GM12864 (cell line): Measurements from ENCODE around the gene PER1.
A peak's percentile ranks its signal among the peaks of the same experiment; 100 is the strongest.

Experiments used
- DNase-seq: peaks from one replicate; pipeline ENCODE4 v3.0.0-alpha.2; 2011; ENCODE audit warnings: low read depth
- H3K4me3 ChIP-seq: 2 replicates; pipeline ENCODE4 v1.5.1; 2011; ENCODE audit warnings: mild to moderate bottlenecking, low read depth, low read length, control low read depth
- TF ChIP-seq, protein P1 (sequence below): IDR thresholded peaks from 2 replicates; pipeline ENCODE4 v1.5.1; 2011; ENCODE audit warnings: low read depth, mild to moderate bottlenecking, moderate library complexity, low read length, control low read depth, inconsistent platforms; ENCODE audit errors: missing control alignments

The PER1 gene

DNA sequence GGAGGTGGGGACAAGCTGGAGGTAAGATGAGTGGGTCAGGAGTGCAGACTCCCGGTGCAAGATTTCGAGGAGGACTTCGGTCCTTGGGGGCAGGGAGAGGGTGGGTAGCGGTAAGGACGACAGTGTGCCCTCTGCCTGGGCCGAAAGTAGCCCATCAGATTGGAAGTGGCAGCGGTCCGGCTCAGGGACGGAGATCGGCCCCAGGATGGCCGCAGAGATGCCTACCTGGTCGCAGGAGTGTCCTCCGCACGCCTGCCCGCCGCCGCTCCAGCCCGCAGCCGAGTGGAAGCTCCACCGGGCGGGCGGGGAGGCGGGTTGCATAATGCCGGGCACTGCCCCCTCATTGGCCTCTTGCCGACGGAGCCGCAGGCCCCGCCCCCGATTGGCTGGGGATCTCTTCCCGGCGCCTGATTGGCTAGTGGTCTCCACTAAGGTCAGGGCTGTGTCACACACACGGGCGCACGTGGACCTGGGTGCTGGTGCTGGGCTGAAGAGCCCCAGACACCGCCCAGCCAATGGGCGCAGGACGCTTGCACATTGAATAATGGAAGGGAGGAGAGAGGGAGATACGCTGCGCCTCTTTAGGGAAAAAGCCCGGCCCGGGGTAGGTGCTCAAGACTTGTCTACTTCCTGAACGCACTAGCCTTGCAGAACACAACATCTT is at the start of gene PER1:
Gene PER1, minus strand, starts transcription at position 293 of the 664 bp plus-strand sequence. CDS start 1,698 bp downstream, outside the sequence.
- TF ChIP-seq, protein P1, sequence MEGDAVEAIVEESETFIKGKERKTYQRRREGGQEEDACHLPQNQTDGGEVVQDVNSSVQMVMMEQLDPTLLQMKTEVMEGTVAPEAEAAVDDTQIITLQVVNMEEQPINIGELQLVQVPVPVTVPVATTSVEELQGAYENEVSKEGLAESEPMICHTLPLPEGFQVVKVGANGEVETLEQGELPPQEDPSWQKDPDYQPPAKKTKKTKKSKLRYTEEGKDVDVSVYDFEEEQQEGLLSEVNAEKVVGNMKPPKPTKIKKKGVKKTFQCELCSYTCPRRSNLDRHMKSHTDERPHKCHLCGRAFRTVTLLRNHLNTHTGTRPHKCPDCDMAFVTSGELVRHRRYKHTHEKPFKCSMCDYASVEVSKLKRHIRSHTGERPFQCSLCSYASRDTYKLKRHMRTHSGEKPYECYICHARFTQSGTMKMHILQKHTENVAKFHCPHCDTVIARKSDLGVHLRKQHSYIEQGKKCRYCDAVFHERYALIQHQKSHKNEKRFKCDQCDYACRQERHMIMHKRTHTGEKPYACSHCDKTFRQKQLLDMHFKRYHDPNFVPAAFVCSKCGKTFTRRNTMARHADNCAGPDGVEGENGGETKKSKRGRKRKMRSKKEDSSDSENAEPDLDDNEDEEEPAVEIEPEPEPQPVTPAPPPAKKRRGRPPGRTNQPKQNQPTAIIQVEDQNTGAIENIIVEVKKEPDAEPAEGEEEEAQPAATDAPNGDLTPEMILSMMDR: no peak
- peak within 1 kb of the TSS; percentile 60 for H3K4me3 ChIP-seq
- DNase-seq: peak; percentile 77

- H3K4me3 ChIP-seq: peak overlapping the region; percentile 44
- DNase-seq: peak; percentile 83
- TF ChIP-seq, protein P1: no peak
Observed at GRCh38 chr17:8192070-8192815, 40.0 kb upstream of the PER1 start.

DNA sequence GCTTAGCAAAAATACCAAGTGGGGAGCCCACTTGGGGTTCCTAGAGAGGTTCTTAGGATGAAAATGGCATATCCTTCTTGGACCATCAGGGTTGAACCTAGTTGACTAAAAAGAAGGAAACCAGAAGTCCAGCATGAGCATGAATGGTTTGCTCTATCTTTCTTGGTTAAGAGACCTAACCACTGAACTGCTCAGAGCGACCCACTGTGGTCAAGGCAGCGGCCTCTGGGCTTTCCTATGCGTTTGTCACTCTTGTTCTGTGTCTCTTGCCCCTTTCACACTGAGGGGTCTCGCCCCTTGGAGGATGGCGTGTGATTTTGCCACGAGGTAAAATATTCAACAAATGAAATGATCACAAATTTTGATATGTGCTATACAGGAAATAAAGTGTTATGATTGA is 38.3 kb upstream of the PER1 start:
- peak overlapping the region; percentile 41 for H3K4me3 ChIP-seq
- DNase-seq: no peak
- TF ChIP-seq, protein P1: no peak

- TF ChIP-seq, protein P1: peak; percentile 6
- DNase-seq: peak; percentile 97
- H3K4me3 ChIP-seq: peak within 1 kb of the TSS; percentile 84
Observed at GRCh38 chr17:8189711-8190477, 37.7 kb upstream of the PER1 start, which contains the start of gene BORCS6. Gene BORCS6, minus strand, starts transcription at chr17:8190180. Its CDS starts 40 bp downstream, at chr17:8190140.

DNA sequence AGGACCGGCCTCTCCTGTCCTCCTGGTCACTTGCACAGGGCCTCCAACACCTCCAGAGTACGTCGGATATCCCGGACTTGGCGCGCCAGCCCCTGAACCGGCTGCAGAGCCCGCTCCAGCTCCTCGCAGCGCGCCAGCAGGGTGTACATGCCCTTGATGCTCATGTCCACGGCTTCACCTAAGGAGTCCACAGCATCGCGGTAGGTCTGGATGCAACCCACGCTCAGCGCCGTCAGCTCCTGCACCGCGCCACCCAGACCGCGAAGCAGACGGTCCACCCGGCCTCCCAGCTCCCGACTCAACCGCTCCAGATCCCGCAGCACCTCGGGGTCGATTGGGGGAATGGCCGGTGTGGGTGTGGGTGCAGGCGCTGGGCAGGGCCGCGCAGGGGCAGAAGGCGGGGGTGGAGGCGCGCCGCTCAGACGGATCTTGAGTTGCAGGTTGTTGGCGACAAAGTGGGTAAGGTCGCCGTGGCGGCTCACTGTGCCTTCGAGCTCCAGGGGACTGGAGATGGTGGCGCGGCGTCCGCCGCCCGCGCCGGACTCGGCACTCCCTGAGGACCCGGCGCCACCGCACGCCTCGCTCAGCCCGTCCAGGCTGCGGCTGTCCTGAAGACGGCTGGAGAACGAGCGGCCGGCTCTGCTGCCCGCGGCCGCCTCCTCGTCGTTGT is 37.0 kb upstream of the PER1 start:
- peak overlapping the region; percentile 84 for H3K4me3 ChIP-seq
- DNase-seq: no peak

More for the DNA sequence above, 37.0 kb upstream of the PER1 start:
- TF ChIP-seq, protein P1: no peak
